GM20431 (cell line): ENCODE data around the gene QPCT.

ENCODE experiments used
- in situ Hi-C: fragments of 300-500 bp; cut with MseI, MboI; formaldehyde crosslinking; loops from one replicate; pipeline ENCODE4 v1.15.0; 2020; ENCODE audit warnings: low sequenced_read_pairs; ENCODE audit not compliant: unreplicated experiment

Gene QPCT

GRCh38 chr2:37417321-37417720 lies 72.9 kb downstream of the QPCT start:
- in situ Hi-C loops, result loop anchor here (10.0 kb wide), 1 partner anchor 417 kb away; no protein-coding TSS in a partner anchor

GRCh38 chr2:37418956-37419355 lies 74.5 kb downstream of the QPCT start:
- in situ Hi-C loops, result loop anchor here (10.0 kb wide), 1 partner anchor 416 kb away; no protein-coding TSS in a partner anchor

- in situ Hi-C loops, result no loop called here
These were observed 77.3 kb downstream of the QPCT start for GRCh38 chr2:37421686-37422085.

GRCh38 chr2:37422816-37423215 lies 78.4 kb downstream of the QPCT start:
- in situ Hi-C loops, result no loop called here
